GM18858 (cell line): Measurements from ENCODE around the gene CFAP53.
"Not testable (repeated sequence)": the region's sequence is repeated elsewhere in the genome, so short reads cannot be mapped to it uniquely, and the experiment has no call there.

Source experiments
- ATAC-seq: cut with Tn5 transposase; IDR thresholded peaks from one replicate; pipeline ENCODE4 v1.9.1; 2021; ENCODE audit not compliant: unreplicated experiment

Gene CFAP53

GRCh38 chr18:50288348-50289107 lies 22.2 kb upstream of the CFAP53 start:
- ATAC-seq = not testable (repeated sequence)

GRCh38 chr18:50287441-50288347 lies 21.4 kb upstream of the CFAP53 start, which contains the start of gene CXXC1:
CXXC1 (minus strand) TSS chr18:50287692; CDS start chr18:50287589, 103 bp downstream.
- ATAC-seq = peak; percentile 82

GRCh38 chr18:50287028-50287440 lies 20.7 kb upstream of the CFAP53 start:
- ATAC-seq = no peak

- no peak for ATAC-seq
Observed at GRCh38 chr18:50286391-50287027, 20.2 kb upstream of the CFAP53 start.

GRCh38 chr18:50285631-50286321 lies 19.5 kb upstream of the CFAP53 start:
- no peak for ATAC-seq

GRCh38 chr18:50285071-50285470 lies 18.8 kb upstream of the CFAP53 start:
- ATAC-seq = no peak

GRCh38 chr18:50284255-50284885 lies 18.1 kb upstream of the CFAP53 start:
- ATAC-seq = no peak

GRCh38 chr18:50283469-50284209 lies 17.3 kb upstream of the CFAP53 start:
- ATAC-seq = no peak

- ATAC-seq = no peak
Observed at GRCh38 chr18:50282521-50283335, 16.4 kb upstream of the CFAP53 start.

GRCh38 chr18:50281972-50282520 lies 15.8 kb upstream of the CFAP53 start:
- ATAC-seq = no peak

- peak; percentile 91 for ATAC-seq
Observed at GRCh38 chr18:50281295-50281971, 15.1 kb upstream of the CFAP53 start, which contains the start of gene MBD1. MBD1 (minus strand) TSS chr18:50281523; CDS start chr18:50279992, 1,531 bp downstream.

GRCh38 chr18:50280707-50281294 lies 14.5 kb upstream of the CFAP53 start:
- no peak for ATAC-seq

GRCh38 chr18:50279752-50280151 lies 13.5 kb upstream of the CFAP53 start:
- no peak for ATAC-seq

GRCh38 chr18:50277942-50278341 lies 11.6 kb upstream of the CFAP53 start:
- ATAC-seq = no peak

- no peak for ATAC-seq
Observed at GRCh38 chr18:50276452-50276851, 10.2 kb upstream of the CFAP53 start.

GRCh38 chr18:50275503-50276036 lies 9.3 kb upstream of the CFAP53 start:
- ATAC-seq = no peak

GRCh38 chr18:50274941-50275340 lies 8.6 kb upstream of the CFAP53 start:
- ATAC-seq = no peak
